GM19468 (cell line): Measurements from ENCODE around the gene CNTN3.

Experiments used
- ATAC-seq: cut with Tn5 transposase; IDR thresholded peaks from one replicate; pipeline ENCODE4 v1.9.1; 2021; ENCODE audit warnings: mild to moderate bottlenecking, moderate library complexity, moderate number of reproducible peaks; ENCODE audit not compliant: unreplicated experiment; ENCODE audit errors: extremely low read depth

CNTN3 gene

GRCh38 chr3:74613060-74613459, 1.4 kb downstream of the CNTN3 start:
- no peak for ATAC-seq

GRCh38 chr3:74611206-74611605, 3.3 kb downstream of the CNTN3 start:
- ATAC-seq = no peak

DNA sequence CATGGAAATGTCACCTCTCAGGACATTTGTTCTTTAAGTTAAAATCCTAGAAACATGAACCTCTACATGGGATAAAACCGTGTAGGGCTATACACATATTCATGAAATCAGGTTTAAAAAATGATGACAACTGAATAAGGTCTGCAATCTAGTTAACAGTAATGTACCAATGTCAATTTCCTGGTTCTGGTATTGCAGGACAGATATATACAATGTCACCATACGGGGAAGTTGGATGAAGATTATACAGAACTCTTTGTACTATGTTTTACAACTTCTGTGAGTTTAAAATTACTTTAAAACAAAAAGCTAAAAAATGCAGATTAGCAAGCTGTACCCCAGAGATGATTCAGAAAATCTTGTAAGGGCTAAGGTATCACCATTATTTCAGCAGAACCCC, 6.7 kb downstream of the CNTN3 start:
- no peak for ATAC-seq

DNA sequence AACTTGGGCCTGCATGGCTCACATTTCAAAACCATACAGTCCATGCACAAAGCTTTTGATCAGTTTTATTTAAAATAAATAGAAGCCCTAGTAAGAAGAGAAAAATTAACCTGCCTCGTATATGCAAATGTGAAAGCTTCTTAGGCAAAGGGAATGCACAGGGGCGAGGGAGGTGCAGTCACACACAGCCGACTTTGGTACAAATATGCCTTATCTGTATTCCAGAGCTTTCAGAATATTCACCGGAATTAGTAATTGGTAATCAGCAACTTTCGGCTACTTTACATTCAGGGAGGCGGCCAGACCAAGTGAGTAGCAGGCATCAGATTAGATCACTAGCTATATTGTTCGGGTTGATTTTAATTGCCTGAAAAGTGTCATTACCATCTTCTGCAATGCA, 7.5 kb downstream of the CNTN3 start:
- ATAC-seq = no peak

DNA sequence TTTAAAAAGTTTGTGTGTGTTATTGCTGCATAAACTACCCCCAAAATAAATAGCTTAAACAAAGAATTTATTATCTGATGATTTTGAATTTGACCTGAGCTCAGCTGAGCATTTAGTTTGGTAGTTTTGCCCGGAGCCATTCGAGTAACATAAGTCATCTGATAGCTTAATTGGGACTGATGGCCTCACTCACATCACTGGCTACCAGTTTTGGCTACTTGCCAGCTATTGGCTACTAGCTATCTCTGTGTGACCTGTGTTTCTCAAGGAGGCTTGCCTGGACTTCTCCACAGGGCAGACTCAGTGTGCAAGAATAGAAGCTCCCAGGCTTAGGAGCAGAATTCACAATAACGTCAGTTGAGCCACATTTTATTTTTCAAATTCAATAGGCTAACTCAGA, 9.0 kb downstream of the CNTN3 start:
- no peak for ATAC-seq

GRCh38 chr3:74603292-74603691, 11.2 kb downstream of the CNTN3 start:
- no peak for ATAC-seq

DNA sequence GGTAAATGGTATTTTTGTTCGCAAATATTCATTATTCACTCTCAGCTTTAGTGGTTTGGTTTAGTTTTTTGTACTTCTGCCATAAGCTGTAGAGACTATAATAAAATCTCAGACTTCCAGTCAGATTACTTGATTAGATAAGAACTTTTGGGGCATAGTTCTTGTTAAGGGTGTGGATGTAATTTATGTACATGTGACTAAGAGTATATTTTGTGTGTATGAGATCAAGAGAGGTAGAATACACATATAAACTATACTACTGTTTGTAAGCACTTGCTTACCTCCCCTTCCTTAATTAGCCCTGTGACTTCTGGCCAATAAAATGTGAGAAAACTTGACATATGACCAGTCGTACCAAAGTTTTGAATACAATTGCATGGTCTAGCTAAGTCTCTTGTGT, 12.0 kb downstream of the CNTN3 start:
- no peak for ATAC-seq

DNA sequence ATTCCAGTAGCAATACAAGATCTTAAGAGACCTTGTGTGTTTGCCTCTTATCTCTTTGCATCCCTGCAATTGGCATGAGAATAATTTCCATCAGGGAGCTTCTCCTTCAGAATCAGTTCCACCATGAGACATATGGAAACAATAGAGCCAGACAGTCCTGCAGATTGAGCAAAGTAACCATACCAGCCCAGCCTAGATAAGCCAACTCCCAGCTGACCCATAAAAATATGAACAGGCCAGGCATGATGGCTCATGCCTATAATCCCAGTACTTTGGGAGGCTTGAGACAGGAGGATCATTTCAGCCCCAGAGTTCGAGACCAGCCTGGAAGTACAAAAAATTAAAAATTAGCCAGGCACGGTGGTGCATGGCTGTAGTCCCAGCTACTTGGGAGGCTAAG, 12.7 kb downstream of the CNTN3 start:
- ATAC-seq = no peak

DNA sequence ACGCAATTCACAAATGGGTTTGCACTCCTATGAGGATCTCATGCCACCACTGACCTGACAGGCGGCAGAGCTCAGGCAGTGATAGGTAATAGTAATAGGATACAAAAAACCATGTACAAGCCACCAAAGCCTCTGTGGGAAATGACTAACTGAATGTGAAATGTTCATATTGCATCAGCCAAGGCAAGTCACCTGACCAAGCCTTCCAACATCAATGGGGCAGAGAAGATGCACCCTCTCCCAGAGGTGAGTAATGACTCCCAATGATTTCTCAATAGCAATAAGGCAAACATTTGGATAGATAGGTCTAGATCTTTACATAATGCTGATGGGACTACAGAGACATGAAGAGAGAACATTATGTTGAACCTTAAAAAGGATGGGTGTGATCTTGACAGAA, 14.9 kb downstream of the CNTN3 start:
- ATAC-seq = no peak

- ATAC-seq = no peak
Measured at GRCh38 chr3:74593152-74593551, 21.3 kb downstream of the CNTN3 start.

- ATAC-seq = no peak
Measured at GRCh38 chr3:74592359-74592758, 22.1 kb downstream of the CNTN3 start.

GRCh38 chr3:74591946-74592345, 22.5 kb downstream of the CNTN3 start:
- no peak for ATAC-seq

DNA sequence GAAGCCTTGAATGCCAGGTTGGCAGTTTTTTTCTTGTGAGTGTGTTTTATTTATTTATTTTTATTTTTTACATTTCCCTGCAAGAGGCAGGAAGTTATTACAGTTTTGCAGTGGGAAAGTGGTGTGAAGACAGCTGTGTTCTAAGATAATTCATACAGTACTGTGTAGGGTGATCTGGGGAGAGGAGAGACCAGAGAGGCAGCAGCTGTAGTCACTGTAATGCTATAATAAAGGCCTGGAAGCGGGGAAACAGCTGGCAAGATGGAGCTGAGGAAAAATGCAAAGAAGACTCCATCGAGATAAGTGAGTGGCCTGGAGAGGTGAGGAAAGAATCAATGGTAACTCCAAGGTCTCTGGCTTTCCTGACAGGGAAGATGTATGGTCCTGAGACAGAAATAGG, 23.1 kb downstream of the CNTN3 start:
- no peak for ATAC-seq

DNA sequence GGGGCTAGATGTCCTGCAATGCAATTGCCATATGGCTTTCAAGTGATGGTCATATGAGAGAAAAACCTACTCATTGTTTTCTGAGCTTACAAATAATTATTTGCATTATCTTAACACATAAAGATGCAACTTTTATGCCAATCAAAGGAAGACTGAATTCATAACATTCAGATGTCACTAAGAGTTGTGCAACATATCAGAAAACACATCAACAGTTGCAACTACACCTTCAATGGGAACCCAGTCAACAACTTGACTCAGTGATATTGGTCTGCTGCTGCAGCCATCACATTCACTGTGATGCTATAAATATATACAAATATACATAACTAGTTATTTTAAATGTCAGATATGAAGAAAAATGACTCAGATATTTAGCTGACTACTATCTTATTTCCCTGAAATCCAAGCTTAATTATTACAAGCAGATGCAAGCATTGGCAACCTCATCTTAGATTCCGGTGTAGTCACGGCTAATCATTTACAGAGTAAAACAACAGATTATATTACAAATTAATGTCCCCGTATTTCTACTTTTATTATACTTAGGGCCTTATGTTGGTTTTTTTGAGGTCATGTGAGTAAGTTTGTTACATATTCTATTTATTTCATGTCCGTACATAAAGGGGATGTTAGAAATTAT, 23.7 kb downstream of the CNTN3 start:
- no peak for ATAC-seq

DNA sequence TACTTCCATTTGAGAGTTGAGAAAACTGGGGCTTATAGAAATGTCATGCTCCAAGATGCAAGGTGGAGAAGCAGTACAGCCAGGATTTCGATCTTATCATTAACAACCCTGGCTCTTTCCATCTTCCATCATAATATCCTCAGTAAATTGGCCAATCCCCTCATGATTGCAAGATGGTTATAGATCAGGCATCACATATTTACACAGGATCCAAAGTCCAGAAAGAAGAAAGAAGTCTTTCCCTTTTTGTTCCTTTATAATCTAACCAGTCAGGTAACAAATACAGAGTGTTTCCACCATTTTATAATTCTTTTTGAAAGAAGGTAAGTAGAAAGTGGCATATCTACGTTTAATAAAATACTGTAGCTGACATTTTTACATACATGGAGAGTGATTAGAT, 29.7 kb downstream of the CNTN3 start:
- ATAC-seq = no peak

- ATAC-seq = no peak
Measured at GRCh38 chr3:74582982-74583381, 31.5 kb downstream of the CNTN3 start.

DNA sequence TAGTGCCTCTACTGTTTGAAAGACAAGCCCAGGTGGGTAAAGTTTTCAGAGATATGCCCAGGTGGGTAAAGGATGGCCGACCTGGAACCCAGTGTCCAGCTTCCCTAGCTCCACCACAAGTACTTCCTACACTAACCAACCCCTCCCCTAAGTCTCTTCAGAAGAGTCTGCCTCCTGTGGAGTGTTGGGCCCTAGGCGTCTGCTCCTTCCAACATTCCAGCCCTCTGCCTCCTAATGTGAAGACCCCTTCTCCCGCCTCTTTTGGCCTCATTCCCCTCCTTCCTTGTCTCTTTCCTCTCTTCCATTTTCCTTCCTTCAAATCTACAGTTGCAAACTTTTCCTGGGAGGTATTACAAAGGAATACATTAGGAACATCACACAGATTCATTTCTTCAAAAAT, 38.6 kb downstream of the CNTN3 start:
- ATAC-seq = no peak

DNA sequence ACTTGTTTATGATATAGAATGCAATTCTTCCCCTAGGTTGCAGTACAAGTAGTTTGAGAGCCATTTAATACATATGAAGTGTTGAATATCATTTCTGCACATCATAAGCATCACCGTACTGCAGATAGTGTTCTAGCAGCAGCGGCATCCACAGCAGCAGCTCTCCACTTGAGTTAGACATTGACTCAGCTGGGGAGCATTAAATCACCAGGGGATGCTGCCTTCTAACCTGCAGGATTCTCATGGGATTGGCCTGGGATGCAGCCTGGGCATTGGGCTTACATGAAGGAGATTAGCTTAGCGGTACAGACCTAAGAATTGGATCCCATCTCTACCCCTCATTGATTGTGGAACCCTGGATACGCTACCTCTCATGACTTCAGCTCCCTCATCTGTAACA, 43.3 kb downstream of the CNTN3 start:
- ATAC-seq = no peak
